AG08396 (cell line): ENCODE measurements around the gene ERN1.

ENCODE experiments used
- DNase-seq: peaks from one replicate; pipeline ENCODE4 v3.0.0; 2012; ENCODE audit warnings: low spot score, mixed read lengths

Gene ERN1

DNA sequence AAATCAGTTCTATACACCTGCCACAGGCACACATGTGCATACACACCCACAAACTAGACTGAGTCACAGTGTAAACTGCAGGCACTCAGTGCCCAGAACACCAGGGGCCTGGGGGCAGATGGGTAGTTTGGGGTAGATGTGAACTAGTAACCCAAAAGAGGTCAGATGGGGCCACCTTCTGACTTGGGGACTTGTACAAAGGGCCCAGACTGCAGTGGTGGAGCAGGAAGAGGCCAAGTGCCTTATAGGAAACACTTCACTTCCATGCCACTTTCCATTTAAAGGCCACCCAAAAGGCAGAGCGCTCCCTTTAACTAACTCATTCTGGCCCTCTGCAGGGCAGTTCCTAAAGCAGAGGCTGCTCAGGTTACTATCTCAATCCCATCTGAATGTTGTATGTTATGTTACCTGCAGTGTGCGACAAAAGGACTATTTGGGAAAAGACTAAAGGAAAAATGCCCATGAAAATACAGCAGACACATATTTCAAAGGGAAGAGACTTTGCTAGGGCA, 27.8 kb upstream of the ERN1 start:
- DNase-seq, result no peak

DNA sequence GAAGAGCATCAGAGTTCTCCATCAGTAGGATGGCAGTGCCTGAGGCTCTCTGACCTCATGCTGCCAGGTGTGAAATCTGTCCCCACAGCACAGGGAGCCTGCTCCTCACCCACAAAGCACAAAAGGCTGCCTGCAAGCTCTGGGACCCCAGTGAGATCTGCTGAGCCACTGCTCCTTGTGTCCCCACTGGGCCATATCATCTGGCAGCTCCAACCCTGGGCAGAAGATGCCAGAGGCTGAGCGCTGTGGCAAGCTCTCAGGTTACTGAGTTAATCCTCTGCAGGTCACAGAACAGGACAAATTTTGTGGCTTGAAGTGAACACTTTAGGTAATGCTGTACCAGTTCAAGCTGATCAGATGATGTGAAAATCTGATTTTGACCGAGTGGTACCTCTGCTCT, 26.7 kb upstream of the ERN1 start:
- no peak for DNase-seq

DNA sequence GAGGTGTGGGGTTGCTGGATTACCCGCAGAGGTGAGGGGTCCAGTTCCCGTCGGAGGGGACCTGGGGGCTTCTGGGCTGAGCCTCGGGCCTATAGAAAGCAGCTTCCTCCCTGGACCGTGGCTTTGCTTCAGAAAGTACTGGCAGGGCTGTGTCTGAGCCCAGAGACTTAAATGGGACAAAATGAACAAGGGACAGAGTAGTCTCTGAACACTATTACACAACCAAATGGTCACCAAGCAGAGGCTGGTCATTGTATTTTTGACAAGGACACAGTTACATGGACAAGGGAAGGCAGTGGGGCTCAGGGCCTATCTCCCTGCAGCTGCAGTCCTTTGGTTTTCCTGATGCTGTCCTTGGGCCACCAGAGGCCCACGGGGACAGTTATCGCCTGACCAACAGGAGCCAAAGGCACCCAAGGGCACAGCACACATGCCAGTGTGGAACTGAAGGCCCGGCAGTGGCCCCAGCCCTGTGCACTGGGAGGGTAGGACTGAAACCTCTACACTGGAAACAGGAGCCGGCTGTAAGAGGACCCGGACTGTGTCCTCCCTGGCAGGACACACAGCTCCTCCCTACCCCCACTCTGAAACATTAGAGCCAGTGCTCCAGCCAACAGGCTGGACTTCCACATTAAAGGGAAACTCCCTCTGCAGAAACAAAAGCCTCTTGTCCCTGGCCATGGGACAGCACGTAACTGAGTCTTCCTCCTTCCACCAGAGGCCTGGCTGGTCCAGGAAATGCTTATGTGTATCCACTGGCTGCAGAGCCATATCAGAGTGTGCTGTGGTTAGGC, 26.0 kb upstream of the ERN1 start:
- no peak for DNase-seq

DNA sequence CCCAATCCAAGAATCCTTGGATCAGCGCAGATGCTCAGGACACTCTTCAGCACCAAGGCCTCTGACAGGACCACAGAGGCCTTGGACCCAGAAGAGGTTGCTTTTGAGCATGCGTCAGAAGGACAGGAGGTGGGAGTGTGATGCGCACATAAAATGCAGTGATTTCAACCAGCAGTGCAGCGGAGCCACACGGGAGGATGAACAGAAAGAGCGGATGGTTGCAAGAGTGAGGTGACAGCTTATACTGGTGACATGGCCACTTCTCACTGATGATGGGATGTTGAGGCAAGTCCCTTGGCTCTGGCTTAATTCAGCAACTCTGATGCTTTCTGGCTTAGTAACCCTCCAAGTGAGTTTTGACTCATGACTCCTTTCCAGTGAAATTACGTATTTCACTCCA, 25.2 kb upstream of the ERN1 start:
- DNase-seq, result no peak

DNA sequence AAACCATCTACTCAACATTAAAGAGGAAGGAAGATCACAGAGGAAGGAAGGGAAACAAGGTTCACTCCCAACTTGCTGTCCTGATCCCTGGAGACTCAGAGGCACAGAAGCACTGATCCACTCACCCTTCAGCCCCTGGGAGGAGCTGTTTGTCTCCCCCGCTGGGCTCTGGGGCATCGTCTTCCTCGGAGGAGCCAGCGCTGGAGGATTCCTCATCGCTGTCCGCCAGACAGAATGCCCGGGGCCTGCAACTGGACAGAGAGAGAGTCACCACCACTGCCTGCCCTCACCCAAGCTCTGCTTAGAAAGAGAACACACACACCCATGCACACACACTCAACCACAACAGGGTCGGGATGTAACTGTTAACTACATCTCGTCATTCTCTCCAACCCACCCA, 24.8 kb upstream of the ERN1 start:
- no peak for DNase-seq

DNA sequence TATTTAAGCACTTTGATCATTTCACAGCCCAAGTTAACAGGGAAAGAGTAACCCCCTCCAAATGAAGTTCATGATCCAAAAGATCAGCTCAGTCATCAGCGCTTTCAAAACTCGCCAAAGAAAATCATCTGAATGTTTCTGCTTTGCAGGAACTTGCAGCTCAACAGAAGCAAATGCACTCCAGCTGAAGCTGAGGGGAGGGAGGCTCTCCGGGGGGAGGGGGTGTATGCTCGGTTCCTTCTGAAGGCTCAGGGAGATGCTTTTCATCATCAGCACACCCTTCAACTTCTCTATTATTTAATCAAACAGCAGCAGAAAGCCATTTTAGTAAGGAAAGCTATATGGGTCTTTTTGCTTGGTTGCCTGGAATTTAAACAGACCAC, 24.4 kb upstream of the ERN1 start:
- no peak for DNase-seq

DNA sequence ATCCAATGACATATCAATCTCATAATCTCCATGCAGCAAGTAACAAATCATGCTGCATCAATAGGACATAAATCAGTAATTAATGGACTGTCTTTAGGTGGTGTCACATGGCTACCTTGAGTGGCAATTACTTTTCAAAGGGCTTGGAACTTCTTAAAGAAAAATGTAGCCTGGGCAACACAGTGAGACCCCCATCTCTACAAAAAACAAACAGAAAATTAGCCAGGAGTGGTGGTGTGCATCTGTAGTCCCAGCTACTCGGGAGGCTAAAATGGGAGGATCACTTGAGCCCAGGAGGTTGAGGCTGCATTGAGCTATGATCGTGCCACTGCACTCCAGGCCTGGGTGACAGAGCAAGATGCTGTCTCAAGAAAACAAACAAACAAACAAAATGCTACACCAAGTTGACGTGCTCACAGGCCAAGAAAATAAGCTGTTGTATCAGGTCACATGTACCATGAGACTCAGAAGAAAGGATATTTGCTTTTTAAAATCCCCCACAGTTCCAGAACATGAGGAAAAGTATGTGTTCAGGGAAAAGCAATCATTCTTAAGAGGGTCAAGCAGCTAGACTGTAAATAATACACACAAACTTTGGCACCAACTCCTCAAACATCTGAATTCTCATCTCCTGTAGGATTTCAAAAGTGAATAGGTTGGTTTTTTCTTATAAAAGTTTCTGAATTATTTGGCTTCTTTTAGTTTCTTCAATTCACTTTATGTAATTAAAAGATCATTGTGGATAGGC, 23.8 kb upstream of the ERN1 start:
- DNase-seq, result no peak

DNA sequence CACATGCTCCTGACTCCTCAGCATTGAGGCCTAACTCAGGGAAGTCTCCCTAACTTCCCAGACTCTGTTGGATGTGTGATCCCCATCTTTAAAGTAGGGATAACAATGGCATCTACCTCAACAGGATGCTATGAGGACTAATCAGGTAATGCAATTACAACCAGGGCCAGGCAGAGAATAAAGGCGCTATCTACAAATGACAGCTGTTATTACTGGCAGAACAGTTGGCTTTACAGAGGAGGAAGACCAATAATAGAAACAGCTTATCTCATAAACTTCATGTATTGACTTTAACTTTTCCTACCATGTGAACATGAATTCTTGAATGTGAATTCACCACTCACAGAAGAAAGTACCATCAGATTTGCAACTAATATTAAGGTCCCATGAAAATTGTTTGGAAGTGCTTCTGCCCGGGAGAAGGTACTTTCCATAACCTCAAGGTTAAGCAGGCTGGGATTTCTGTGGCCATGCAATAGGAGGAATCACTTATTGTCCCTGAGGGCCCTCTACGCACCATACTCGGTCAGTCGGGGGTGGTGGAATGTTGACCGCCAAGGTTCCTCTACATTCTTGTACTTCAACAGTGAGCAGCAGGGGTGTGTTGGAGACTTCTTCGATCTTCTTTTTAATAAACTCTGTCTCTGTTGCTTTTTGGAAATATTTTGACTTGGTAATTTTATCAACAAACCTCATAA, 22.6 kb upstream of the ERN1 start:
- no peak for DNase-seq

DNA sequence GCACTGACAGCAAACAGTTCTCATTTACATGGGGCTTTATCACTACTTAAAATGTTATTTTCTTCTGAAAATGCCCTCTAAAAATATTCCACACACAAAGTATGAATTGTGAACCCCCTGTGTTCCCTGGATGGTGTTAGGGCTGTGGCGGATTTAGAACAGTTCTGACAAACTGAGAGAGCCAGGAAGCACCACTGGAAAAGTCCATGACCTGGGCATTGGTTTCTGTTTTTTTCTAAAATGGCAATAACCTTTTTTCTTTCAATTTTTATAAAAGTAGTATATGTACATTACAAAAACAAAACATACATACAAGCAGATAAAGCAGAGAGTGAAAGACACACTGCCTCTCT, 21.0 kb upstream of the ERN1 start:
- no peak for DNase-seq

DNA sequence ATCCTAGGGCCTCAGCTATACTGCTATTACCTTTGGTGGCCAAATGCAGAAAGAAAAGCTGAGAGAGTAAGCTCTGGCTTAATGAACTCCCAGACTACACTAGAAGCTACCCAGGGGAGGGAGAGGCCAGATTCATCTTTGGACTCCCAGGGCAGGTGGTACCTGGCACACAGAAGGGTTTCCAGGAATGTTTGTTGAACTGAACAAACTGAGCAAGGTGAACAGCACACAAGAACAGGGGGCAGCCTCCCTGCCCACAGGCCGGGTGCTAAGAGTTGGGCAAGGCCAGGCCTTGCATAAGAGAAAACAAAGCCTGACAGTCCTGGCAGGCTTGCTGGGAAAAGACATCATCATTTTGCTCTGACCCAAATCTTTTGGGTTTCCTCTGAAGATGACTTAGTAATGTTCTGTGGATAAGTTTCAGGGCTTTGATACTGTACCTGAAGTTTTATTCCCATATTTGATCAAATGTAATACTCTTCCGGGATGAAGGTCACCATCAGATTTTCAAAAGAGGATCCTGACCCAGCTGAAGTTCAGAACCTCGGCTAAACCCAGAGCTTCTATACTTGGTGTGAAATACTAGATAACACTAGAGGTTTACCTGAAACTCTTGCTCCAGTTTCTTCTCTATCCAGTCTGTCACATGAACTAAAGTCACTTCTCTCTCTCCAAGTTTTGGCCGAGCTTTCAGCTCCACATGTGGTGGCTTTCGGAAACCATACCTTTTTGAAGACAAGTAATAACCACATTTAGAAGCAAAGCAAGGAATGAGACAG, 20.5 kb upstream of the ERN1 start:
- no peak for DNase-seq

DNA sequence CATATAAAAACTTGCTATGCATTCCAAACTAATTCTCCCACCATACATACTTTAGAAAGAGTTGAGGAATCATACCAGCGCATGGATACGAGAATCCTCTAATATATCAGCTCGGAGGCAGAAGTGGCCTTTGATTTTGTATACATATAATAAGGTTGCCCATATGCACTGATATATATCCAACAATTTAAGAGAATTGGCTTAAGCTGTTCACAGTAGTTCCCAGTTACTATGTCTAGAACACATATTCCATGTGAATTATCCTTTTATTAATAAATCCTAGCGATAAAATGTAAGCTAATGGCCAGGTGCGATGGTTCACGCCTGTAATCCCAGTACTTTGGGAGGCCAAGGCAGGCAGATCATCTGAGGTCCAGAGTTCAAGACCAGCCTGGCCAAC, 19.3 kb upstream of the ERN1 start:
- no peak for DNase-seq

DNA sequence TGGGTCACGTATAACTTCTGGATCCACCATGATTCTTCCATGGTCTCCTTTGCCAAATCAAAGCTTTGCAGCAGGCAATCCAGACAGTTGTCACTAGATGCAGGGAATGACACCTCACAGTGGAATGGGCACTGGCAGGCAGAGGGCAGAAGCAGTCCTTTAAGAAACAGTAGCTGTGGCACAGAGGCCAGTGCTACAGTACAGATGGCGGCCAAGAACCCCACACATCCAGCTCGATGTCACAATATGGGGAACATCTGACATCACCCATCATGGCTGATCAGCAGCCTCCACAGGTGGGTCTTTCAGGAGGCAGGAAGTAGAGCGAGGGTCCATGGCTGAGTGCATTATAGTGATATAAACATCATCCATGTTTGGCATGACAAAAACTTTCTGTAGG, 18.8 kb upstream of the ERN1 start:
- no peak for DNase-seq

DNA sequence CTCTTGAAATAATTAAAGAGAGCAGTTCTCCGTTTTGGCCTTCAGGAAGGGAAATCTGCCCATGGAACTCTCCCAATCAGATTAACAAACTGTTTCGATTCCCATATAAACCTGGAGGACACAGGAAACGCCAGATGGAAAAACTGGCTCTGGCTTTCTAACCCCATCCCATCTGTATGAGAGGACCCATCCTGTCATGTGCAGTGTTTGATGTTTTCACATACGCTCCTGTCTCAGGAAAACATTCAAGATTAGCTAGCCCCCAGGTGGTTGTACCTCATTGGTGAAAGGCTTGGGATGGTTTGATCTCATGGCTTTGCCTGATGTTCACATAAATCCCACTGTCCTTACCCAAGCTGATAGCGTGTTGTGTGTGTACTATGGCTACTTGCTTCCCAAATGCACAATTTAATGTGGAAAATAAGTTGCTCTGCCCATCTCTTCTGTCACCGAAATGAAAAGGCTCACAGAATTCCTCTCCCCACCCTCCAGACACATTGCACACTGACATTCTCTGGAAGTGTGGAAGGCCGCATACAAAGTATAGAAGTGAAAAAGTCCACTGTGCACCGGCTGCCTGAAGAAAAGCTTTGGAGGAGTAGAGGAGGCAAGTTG, 18.2 kb upstream of the ERN1 start:
- DNase-seq, result no peak

DNA sequence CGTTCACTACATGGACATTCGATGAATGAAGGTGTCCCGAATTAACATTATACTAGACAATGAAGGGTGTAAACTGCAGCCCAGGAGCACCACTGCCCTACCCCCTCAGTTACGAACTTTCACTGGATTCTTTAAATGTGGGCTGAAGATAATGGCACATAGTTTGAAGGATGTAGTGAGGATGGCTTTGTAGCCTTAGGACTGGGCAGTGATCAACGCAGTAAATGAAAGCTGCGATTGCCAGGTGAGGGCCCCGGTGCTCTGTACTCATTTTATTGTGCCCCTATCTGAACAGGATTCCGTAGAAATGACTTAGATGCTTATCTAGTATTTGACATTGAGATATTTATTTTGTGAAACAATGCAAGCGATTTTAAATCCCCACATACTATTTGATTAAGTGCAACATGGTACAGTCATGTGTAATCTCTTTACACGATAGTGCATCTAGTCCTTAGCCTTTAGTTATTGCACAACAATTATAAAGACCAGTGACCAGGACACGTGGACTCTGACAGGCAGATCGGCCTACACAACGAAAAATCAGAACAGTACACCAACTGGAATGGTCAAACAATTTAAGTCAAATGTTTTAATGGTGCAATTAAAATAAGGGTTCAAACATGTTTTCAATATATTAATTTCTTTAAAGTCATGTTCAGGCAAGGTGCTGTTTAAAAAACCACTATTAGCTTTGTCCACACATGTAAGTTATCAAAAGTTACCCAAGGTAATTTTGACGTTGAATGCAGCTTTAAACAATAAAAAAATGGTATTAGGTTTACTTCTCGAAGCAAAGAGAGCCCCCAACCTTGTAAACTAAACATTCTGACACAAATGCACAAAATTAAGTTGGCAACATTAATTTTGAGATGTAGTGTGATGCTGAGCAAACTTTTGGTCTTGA, 17.4 kb upstream of the ERN1 start:
- no peak for DNase-seq

DNA sequence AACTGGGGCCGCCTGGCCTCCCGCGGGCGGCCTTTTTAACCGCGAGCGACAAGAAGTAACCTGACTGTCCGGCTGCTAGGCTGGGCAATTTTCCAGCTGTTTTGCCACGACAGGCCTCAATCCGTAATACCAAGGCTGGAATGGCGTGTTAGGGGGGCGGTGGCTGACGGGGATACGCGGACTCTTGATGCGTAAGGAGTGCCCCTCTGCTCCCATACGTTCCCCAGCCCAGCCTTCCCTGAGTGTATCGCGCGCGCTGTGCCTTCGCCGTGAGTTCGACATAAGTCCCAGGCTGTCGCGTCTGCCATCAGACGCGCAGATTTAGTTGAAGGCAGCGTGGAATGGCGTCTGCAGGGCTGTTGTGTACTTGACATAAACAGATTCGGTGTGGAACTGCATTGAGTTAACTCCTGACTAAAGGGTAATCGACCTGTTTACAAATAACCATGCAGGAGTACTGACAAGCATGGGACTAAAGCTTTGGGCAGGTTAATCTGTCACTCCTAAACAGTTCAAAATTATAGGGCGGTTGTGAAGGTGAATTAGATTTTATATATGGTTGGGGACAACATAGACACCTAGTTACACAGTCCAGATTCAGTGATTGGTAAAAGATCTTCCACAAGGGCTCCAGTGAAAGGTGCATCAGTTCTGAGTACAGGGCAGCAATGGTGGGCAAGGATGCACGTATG, 16.6 kb upstream of the ERN1 start:
- DNase-seq, result peak; percentile 47

DNA sequence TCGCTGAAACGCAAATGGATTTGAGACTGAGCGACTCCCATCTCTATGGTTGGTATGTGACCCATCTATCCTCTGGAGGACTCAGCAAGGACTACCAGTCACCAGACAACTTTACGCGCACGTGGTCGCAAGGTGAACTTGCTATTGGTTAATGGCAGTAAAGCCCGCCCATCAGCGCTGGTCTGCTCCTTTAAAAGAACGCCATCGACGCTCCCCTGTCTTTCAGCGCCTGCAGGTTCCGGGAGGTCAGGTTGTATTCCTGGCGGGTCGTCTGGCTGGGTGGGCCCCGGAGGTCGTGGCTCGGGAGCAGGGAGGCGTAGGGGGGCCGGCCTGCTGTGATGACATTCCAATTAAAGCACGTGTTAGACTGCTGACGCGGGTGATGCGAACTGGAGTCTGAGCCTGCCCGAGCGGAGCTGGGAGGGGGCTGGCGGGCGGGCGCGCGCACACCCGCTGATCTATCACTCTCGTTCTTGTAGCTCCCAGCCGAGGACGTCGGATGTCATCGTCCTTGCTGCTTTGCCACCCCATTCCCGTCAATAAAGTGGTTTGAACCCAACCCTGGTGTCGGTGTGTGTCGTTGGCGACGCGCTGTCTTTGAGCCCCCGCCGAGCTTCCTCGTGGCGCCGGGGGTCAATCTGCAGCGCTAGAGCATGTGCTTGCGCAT, 15.9 kb upstream of the ERN1 start:
- peak; percentile 96 for DNase-seq

DNA sequence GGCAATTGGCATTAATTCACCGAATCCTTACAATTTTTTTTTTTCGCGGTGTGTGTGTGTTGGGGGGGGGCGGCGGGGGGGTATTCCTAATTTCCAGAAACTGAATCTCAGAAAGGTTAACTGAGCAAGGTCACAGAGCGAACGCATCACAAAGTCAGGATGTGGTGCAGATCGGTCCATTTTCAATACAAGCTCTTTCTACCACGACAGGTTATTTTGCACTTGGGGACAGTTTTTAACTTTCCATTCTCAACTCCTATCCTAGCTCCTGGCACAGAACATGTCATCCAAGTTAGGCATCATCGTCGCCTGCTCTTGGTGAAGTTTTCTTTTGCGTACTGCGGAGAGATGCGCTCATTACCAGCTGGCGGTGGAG, 15.4 kb upstream of the ERN1 start:
- DNase-seq, result no peak

DNA sequence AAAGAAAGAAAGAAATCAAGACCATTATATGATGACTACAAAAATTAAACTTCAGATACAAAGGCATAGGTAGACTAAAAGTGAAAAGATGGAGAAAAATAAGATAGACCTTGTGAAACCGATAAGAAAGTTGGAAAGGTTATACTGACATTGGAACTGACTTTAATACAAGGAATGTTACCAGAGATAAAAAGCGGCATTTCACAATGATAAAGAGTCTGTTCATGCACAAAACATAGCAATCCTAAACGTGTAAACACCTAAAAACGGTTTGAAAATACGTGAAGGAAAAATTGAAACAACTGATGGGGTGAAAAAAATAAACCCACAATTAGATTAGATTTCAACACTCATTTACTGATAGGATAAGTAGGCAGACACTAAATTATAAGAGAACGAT, 9.6 kb upstream of the ERN1 start:
- no peak for DNase-seq

DNA sequence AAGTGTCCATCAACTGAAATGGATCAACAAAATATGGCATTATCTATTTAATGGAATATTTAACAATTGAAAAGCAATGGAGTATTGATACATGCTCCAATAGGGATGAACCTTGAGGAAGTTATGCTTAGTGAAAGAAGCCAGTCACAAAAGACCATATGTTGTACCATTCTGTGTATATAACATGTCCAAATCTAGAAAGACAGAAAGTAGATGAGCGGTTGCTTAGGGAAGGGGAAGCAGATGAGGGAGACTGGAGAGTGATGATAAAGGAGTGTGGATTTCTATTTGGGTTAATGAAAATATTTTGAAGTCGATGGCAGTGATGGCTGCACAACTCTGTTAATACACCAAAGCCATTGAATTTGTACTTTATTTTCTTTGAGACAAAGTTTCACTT, 8.5 kb upstream of the ERN1 start:
- no peak for DNase-seq

DNA sequence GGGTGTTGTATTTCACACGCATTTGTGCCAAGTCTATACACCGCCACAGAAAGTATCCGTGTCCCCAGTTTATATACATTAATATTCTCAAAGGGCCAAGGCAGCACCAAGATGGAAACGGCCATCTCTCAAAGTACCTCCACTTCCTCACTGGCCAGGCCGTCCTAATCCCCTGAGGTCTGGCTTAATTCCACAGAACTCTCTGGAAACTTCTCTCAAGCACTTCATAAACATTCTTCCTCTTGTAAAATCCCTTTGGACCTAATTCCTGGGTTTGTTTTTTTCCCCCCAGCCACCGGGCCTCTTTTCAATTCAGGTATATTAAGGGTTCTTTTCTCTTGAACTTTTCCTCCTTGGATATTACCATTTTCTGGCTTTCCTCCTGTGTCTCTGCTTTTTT, 5.1 kb upstream of the ERN1 start:
- DNase-seq, result no peak
